Smooth muscle cell of the brain vasculature (primary cell): ENCODE results near the gene MAMLD1.

Experiments used
- DNase-seq: peaks from one replicate; pipeline ENCODE4 v3.0.0-alpha.2; 2012; ENCODE audit warnings: low read depth, low spot score

Gene MAMLD1

DNA sequence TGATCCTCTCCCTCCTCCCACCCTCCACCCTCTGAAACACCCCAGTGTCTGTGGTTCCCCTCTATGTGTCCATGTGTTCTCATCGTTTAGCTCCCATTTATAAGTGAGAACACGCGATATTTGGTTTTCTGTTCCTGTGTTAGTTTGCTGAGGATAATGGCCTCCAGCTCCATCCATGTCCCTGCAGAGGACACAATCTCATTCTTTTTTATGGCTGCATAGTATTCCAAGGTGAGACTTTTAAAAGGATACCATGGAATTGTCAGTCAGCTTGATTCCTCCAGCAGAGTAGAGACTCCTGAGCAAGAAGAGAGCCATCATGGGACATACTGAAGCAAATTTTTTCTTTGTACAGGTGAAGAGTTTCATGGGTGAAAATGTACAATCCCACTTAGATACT is 166.5 kb downstream of the MAMLD1 start:
- no peak for DNase-seq

DNA sequence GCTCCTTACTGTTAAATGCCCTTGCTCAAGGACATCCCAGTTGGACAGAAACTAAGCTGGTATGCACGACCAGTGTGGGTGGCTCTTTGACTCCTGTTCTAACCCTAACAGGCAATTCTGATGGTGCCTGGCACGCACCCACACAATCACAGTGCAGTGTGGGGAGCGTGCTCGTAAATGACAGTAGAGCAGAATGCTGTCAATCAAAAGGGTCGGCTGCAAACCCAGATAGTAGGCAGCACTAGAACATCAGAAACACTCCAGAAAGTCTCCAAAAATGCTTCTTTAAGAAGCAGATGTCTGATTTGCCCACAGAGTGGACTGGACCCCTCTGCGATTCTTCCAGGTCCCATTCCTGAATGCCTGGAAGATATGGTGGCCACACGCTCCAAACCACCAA is 167.7 kb downstream of the MAMLD1 start:
- no peak for DNase-seq

DNA sequence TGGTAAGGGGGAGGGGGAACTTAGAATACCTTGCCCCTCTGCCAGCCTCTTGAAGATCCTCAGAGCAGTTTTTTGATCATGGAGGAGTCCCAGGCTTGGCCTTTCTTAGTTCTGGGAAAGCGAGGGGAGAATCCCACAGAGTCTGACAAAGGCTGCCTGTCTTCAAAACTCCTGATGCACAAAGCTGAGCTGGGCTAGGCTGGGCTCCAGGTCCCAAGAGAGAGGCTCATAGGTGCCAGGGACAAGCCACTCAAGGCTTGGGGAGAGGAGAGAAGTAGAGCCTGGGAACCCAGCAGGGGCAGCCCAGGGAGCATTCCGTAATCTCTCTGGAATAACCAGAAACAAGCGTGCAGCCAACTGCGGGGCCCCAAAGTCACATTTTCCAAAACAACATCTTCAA is 168.3 kb downstream of the MAMLD1 start:
- DNase-seq = no peak

DNA sequence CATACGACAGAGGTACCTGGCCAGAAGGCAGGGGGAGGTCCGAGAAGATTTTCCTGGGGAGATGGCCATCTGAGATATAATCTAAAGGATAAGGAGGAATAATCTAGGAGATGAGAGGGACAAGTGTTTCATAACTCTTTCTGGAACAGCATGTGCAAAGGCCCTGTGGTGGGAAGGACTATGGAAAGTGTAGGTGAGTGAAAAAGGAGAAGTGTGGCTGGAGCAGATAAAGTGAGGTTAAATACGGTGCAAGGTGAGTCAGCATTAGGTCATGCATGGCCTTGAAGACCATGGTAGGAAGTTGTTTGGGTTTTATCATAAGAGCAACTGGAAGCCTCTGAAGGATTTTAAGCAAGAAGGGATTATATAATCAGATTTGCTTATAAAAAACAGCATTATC is 170.7 kb downstream of the MAMLD1 start:
- DNase-seq = no peak

DNA sequence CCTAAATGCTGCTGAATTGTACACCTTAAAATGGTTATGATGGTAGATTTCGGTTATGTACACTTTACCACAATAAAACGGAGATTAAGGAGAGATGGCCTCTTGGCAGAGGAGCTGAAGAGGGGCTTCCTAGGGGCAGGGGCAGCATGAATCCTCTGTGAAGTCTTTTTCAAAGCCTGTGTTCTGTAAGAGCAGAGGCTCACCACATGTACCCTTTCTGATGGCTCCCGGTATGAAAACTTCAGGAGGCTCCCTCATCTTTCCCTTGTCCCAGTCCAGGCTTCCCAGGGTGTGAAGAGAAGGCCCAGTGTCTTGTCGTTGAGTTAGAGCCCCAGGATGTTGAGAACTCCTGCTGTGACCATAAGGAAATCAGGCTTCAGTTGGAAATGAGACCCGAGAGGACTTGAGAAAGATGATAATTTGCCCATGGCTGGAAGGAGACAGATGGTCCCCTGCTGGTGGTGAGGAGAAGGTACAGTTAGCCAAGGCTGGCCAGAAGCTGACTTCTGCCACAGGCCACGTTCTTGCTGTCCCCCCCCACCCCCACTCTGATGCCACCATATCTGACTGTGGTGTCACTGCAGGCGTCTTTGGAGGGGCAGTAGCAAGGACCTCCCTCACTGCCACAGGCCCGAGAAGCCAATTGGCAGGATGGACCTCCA is 173.5 kb downstream of the MAMLD1 start:
- DNase-seq = no peak

DNA sequence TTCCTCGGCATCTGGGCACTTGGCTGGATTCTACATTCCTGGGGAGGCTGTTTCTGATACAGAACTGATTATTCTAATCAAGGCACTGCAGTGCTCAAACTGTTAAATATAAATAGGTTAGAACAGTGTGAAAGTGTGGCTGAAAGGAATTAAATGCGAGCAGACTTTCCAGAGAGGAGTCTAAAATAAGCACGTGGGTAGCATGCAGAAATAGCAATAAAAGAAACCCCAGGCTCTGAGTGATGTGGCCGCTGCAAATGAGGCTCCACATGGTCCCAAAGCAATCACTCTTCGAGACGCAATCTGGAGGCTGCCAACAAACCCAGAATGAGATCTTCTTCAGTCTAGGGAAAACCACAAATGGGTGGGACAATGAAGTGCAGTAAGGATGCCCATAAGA is 174.7 kb downstream of the MAMLD1 start:
- no peak for DNase-seq

DNA sequence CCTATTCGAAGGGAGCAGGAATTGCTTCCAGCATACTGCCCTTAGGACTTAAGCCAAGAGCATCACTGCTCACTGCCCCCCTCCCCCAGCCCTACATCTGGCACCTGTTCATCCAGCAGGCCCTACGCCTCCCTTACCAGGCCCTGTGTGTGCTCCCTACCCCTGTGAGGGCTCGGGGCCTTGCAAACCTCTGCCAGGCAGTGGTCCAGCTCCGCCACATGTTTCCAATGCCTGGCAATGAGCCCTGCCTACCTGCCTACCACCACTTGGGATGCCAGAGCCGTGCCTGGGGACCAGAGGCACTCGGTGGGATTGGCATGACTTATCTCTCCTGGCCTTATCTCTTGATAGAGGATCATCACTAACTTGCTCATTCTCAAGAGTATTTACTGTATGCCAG is 177.8 kb downstream of the MAMLD1 start:
- no peak for DNase-seq

DNA sequence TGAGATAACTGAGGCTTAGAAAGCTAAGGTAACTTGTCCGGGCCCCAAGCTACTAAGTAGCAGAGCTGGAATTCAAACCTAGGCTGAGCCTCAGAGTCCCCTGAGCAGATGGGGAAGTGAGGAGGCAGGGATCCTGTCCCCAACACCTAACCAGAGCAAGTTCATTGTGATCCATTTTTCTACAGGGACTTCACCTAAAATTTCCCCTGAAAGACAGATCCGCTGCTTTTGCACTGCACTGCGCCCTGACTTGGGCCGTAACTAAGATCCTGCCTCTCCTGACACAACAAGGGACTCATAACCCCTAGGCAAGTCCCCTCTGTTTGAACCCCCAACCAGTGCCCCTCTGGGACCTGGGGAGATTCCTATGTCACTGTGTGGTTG is 179.7 kb downstream of the MAMLD1 start:
- no peak for DNase-seq

DNA sequence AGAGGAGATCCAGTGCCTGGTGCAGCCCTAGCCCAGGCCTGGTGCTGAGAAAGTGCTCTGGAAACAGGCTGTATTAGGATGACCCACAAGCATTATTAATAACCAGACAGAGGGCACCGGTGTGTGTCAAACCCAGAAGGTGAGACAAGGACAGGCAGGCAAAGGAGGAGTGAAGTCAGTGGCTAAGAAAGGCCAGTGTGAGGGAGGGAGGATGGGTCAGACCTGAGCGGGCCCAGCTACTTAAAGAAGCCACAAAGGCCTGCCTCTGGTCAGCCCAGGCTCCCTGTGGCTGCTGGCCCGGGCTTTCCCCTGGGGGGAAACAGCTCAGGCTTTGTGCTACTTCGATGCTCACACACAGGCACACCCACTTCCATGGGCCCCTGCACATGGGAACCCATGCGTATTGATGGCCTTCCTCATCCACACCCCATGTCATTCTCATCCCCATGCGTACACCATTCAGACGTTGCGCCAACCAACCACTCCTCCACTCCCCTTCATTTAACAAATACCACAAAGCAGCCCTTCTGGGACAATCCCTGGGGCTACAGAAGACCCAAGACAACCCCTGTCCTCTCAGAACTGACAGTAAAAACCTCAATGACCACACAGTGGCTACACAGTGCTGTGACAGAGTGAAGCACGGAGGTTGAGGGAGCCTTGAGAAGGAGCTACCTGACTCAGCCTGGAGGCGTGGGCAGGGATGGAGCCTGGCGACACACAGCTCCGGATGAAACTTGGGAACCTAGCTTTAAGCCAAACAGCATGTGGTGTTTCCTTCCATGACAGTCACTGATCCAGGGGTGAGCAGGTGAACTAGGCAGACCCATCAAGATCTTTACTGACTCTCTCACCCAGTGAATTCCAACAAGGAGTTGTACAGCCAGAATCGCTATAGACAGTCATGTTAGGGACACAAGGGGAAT is 180.4 kb downstream of the MAMLD1 start:
- no peak for DNase-seq

DNA sequence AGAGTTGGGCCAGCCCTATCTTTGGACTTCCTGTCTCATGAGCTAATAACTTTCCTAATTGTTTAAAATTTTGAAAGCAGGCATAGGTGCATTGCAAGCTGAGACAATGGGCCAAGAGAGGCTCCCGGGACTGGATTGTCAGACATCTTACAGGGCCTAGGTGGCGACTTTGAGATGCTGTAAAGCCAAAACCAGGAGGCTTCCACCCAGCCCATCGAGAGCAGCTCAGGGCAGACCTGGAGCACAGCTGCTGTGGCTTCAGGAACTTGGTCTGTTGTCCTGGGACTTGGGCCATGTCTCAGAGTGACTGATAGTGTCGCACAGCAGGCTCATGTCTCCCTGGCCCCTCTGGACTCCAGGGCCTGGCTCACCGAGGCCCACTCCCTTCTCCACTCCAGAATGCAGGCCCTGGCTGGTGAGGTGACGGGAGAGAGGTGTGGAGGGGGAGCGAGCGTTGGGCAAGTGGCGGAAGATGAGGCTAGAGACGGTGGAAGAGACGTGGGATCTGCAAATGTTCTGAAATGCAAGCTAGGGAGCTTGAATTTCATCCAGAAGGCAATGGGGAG is 181.2 kb downstream of the MAMLD1 start:
- no peak for DNase-seq

DNA sequence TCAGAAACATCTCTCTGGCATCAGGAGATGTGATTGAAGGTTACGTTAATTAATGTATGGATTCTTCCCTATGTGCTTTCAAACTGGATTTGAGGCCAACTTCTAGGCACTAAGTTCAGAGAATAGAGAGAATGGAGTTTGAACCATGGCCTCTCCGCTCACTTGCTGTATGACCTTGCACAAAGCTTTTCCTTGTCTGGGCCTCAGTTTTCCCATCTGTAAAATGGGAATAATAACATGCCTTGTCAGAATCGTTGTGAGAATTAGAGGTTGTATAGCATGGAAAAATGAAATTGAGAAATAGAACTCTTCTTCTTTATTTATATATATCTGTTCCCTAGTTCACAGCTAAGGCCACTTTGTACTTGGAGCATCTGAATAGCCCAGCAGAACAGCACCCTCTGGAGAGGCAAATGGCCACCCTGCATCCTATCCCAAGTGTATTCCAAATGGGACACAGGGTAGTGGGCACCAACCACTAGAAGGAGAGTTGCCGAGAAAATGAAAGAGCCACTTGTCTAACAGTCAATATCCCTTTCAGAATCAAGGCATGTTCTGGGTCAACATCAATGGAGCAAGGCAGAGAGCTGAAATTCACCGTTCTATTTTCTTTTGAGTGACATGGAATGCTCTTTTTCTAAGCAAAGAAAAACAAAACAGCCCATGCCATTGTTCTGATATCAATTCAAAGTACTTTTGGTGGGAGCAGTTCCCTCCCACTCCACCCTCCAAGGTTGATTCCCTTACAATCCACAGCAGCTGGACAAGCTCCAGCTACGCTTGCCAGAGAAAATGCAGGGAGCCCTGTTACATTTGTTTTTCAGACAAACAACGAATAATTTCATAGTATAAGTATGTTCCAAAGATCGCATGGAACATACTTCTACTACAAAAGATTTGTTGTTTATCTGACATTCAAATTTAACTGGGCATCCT is 182.0 kb downstream of the MAMLD1 start:
- DNase-seq = no peak

DNA sequence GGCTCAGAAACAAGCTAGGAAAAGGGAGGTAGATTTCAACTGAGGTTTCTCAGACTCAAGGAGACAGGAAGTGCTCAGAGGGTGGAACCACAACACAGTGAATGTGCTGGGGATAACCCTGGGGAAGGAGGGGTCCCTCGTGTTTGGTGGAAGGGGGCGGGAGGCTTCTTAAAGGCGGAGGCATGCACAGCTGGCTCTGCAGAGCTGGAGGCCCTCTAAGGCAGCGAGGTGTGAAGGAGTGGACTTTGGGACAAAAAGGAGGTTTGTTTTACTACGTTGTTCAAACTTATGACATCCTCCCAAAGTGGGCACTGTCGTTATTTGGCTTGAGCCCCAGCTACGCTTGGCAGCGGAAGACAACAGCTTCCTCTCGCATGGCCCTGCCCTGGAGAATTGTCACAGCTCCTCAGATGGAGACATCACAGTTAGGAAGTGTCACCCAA is 183.6 kb downstream of the MAMLD1 start:
- DNase-seq = no peak

DNA sequence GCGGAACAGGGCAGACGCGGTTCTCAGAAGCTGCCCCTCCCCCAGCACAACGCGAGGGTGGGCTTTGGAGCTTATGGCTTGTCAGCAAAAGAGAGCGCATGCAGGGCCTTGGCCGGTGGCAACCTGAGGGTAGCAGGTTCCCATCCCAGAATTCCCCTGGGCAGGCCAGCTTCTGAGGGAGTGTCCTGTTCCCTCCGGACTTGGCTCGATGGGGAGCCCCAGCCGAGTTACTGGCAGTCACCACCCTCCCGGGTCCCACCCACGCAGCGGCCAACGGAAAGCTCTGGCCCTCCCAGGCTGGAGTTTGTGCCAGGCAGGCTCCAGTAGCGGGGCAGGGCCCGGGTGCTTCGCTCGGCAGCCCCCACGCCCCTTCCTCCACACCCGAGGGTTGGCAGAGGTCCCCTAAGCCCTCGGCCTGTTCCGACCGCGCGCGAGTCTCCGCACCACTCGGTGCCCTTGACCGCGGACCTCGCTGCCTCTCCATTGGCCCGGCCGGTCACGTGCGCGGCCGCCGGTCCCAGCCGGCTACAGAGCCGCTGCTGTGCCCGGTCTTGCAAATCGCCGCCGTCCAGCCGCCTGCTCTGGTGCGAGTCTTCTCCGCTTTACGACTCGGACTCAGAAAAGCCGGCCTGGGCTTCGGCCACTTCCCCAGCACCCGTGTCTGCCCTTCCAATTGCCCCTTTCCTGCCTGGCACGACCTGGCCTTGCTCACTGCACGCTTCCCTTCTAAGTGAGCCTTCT is 184.4 kb downstream of the MAMLD1 start:
- DNase-seq = no peak

DNA sequence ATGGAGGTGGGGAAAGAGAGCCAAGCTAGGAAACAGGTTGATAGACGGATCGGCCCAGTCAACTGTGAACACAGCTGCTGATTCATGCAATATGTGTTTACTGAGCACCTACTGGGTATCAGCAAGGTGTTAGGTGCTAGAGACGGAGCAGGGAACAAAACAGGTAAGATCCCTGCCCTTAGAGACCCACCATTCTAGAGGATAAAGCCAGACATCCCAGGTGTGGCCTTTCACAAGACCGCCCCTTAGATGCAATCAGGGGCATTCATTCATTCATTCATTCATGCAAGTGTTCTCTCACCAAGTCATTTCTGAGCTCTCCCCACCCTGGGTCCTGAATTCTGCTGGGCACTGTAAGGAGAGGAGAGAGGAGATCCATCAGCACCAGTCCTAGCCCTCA is 185.1 kb downstream of the MAMLD1 start:
- no peak for DNase-seq

DNA sequence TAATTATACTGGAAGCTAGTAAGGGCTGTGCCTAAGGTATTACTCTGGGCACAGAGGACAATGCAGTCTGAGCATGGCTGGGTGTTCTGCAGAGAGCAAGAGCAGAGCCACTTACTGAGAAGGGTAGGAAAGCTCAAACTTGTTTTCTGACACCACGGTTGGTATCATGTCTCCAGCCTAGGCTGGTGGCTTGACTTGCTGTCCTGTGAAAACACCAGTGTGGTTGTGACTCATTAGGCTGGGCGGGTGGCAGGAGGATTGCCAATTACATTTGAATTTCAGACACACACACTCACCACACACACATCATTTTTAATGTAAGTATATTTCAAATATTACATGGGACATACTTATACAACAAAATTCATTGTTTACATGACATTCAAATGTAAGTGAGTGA is 185.6 kb downstream of the MAMLD1 start:
- DNase-seq = no peak

DNA sequence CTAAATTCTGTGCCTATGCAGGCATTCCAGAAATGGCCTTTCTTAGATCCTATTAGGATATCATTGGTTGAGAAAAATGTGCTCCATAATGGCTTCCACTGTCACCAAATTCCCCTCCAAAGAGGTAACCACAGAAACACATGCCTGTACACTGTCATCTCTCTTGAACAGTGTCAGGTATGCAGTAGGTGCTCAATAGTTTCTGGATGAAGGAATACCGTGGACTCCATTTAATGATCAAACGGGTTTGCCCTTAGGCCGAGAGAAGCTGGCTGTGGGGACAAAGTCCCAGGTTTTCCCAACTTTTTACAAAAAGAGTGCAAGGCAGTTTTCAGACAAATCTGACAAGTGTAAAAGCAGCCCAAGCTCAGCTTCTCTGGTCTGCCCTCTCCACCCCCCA is 188.8 kb downstream of the MAMLD1 start:
- DNase-seq = no peak

DNA sequence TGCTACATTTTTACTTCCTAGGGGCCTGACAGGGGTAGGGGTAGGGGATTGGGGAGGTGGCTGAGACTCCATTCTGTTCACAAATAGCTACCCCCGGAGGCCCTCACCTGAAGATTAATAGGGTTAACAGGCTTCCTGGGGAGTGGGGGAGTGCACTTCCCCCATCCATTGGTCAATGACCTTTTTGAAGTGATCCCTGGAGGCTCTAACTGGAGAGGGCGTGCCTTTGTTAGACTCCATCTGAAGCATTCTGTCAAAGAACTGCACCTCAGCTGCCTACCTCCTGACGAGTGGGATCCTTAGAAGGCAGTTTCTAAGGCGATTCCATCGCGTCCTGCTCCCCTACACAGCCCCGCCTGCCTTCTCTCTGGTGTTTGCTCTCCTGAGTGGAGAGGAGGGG is 195.3 kb downstream of the MAMLD1 start:
- DNase-seq = no peak
